Measurements from ENCODE around the gene A3GALT2.

A3GALT2 gene

GRCh38 chr1:33270379-33270778 is 50.5 kb downstream of the A3GALT2 start:
- no peak for DNase-seq

- no peak for DNase-seq
These were observed 51.3 kb downstream of the A3GALT2 start for GRCh38 chr1:33269621-33270020.

DNA sequence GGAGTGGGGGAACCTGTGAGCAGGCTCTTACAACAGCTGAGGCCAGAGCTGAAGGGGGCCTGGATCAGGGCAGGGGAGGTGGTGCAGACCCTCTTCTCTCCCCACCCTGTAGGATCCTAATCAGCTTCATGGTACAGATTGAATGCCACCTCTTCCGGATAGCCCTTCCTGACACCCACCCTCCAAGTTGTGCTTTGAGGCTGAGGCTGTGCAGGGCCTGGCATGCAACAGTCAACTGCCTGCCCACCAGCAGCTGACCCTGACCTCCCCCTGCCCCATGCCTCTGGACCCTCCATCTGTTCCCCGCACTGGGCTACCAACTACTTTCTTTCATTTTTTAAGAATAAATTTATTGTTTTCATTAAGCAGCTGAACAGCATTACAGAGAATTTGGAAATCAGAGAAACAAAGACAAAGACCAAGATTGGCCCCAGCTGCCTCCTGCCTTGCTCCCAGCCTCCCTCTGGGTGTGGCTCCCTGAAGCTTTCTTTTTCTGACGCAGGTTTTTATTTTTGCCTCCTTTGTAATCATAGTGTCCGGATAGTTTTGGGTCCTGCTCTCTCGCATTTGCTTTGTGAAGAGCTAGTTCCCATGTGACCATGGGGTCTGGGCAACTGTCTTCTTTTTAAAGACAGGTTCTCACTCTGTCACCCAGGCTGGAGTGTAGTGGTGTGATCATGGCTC is 51.8 kb downstream of the A3GALT2 start:
- DNase-seq, result no peak

DNA sequence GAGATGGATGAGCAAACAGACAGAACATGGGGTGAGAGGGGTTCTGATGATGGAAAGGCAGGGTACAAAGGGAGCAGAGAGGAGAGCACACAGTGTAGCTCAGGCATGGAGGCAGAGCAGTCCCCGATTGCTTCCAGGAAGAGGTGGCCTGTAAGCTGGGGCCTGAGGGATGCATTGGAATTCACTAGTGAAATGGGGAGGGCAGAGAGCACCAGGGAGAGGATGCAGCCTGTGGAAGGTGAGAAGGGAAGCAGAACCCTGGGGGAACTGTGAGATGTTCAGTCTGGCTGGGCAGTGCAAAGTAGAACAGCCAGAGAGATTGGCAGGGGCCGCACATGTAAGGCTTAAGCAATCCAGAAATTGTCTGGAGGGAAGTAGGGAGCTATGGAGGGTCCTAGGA is 52.4 kb downstream of the A3GALT2 start:
- DNase-seq, result no peak

DNA sequence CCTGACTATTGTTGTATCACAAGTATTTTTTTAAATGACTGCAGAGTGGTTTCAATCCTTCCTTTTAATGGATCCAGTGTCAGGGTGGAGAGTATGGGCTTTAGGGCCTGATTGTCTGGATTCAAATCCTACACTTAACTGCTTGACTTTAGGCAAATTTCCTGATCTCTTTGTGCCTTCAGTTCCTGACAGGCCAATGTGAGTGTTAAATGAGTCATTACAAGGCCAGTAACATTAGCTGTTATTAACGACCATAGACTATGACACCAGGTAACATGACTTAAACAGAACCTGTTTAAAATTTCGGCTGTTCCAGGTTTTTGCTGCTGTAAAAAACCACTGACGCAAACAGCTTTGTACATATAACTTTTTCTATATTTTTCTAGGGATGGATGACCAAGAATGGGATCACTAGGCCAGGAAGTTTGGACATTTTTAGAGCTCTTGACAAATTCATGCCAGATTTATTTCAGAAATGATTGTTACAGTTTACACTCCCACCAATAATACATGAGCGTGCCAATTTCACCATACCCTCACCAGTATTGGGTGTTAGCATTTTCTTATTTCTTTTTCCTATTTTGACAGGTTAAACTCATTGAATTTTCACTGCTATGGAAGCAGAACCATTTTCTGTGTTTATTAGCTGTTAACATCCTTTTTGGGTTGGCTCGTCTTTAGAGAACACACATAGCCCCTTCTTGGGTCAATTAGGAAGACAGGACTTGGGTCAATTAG is 53.3 kb downstream of the A3GALT2 start:
- no peak for DNase-seq

DNA sequence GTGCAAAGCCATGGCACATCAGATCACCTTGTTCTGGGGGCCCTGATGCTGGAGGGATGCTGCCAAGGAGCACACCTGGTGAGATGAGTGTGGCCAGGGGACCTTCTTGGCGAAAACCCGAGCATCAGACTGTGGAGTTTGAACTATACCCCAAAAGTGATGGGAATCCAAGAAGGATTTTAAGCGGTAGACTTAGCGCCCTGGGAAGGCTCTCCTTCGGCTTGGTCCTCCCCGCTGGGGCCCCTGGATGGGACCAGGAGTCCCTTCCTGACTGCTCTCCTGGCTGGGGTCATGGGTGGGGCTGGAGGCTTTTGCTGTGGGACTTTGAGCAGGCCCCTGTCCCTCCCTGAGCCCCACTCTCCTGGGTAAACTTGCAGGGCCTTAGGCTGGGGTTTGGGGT is 54.1 kb downstream of the A3GALT2 start:
- DNase-seq, result no peak

DNA sequence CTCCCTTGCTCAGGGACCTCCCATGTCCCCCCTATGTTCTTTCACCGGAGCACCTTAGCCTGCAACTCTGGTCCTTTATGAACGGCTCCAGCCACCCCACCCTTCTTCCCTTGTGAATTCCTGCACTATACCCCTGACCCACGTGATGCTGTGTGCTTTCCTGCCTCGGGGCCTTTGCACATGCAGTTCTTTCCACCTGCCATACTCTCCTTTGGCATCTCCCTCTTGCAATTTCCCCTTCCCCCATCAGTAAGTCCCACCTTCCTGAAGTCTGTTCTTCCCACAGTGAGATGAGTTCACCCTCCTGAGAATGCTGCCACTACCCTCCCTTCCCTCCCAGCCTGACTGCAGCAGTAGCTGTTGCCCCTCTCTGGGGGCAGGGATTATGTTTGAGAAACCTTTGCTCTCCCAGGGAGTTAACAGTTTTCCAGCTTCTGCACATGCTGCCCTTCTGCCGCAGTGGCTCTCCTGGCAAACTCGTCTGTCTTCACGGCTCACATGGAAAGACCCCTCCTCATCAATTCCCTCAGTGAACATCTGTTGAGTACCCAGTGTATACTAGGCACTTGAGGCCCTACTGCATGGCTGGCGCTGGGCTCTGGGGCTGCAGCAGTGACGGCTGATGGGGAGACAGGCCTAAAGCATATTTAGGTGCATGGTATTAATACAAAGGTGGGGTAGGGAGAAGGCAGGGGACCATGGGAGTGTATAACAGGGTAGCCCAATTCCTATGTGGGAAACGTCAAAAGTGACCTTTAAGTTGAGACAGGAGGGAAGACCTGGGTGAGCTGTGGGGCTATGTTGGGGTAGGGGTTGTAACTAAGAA is 54.9 kb downstream of the A3GALT2 start:
- DNase-seq, result no peak

- no peak for DNase-seq
These were observed 56.9 kb downstream of the A3GALT2 start for GRCh38 chr1:33263890-33264504.

DNA sequence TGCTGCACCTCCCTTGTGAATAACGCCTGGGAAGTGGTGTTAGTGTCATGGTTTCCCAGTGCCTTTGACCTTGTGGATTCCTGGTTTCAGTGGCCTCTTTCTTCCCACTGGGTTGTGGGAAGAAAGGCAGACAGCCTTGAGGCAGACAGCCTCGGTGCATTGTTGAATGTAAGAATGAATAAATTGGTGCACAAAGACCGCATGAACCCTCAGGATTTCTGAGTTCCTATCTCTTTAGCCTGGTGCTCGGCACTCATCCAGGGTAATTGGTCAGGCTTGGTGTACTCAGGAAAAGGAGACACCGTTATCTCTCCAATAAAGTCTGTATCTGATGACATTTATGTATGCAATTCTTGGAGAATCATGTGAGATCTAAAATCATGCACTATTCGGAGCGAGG is 59.6 kb downstream of the A3GALT2 start:
- DNase-seq, result no peak

DNA sequence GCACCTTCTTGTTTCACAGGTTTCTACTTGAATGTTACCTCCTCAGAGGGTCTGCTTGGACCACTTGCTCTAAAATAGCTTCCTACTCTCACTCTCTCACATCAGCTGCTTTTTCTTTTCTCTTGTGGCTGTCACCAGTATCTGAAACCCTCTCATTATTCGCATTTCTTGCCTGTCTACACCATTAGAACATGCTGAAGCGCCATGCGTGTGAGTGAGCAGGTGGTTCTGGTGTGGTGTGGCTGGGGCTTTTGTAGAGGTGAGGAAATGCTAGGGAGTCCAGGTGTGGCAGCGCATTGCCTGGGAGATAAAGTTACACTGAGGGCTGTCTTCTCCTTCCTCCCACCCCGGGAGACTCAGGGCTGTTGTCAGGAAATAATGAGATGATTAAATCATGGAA is 60.5 kb downstream of the A3GALT2 start:
- DNase-seq, result no peak

GRCh38 chr1:33259879-33260278 is 61.0 kb downstream of the A3GALT2 start:
- DNase-seq, result no peak

DNA sequence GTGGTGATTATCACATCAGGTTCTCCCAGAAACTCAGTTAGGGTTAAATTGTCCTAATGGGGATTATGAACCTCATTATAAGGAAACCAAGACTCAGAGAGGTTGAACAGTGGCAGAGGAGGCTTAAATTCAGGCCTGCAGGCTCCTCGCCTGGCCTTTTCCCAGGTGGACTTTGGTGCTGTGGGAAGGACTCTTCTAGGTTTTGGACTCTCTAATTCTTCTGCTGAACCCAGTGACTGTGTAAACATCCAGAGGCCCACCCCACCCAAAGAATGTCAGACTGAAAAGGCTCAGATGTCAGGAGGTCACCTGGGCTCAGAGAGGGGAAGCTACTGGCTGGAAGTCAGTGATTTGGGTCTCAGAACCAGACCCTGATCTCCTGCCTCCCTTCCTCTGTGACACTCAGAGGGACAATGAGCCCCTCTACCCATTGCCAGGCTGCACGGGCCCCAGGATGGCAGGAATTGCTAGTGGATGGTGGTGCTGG is 62.1 kb downstream of the A3GALT2 start:
- no peak for DNase-seq

GRCh38 chr1:33257772-33258712 is 62.9 kb downstream of the A3GALT2 start:
- no peak for DNase-seq

GRCh38 chr1:33257207-33257771 is 63.6 kb downstream of the A3GALT2 start:
- DNase-seq, result no peak

All from cortex of kidney (tissue), 1 donor.